ENCODE measurements around the gene ZNF593.

GRCh38 chr1:26125946-26126320 lies 43.8 kb upstream of the ZNF593 start:
- no peak for TF ChIP-seq POLR2A (IDR thresholded peaks at IDR 0.05)
- TF ChIP-seq CTCF (IDR thresholded peaks at IDR 0.05): no peak

Data from body of pancreas (tissue), 4 donors.